Measurements from ENCODE around the gene TMEM135.

Gene TMEM135

GRCh38 chr11:87352759-87353707 lies 315.3 kb downstream of the TMEM135 start:
- DNase-seq (ENCODE audit: low read depth in 2 of 2) = peak; percentile 32 to 42

GRCh38 chr11:87353771-87354345 lies 316.1 kb downstream of the TMEM135 start:
- DNase-seq (ENCODE audit: low read depth in 2 of 2) = no peak

- DNase-seq (ENCODE audit: low read depth in 2 of 2) = no peak
Measured at GRCh38 chr11:87355596-87355995, 317.9 kb downstream of the TMEM135 start.

GRCh38 chr11:87356428-87356827 lies 318.7 kb downstream of the TMEM135 start:
- no peak for DNase-seq (ENCODE audit: low read depth in 2 of 2)

- no peak for DNase-seq (ENCODE audit: low read depth in 2 of 2)
Measured at GRCh38 chr11:87358461-87358860, 320.7 kb downstream of the TMEM135 start.

GRCh38 chr11:87359401-87359800 lies 321.7 kb downstream of the TMEM135 start:
- no peak for DNase-seq (ENCODE audit: low read depth in 2 of 2)

- DNase-seq (ENCODE audit: low read depth in 2 of 2) = no peak
Measured at GRCh38 chr11:87361891-87362290, 324.2 kb downstream of the TMEM135 start.

GRCh38 chr11:87366346-87366745 lies 328.6 kb downstream of the TMEM135 start:
- no peak for DNase-seq (ENCODE audit: low read depth in 2 of 2)

- no peak for DNase-seq (ENCODE audit: low read depth in 2 of 2)
Measured at GRCh38 chr11:87366763-87367405, 329.1 kb downstream of the TMEM135 start.

GRCh38 chr11:87368151-87368550 lies 330.4 kb downstream of the TMEM135 start:
- DNase-seq (ENCODE audit: low read depth in 2 of 2) = no peak

GRCh38 chr11:87368858-87369480 lies 331.2 kb downstream of the TMEM135 start:
- DNase-seq (ENCODE audit: low read depth in 2 of 2) = no peak

GRCh38 chr11:87369888-87370287 lies 332.2 kb downstream of the TMEM135 start:
- DNase-seq (ENCODE audit: low read depth in 2 of 2) = no peak

GRCh38 chr11:87372065-87372464 lies 334.3 kb downstream of the TMEM135 start:
- no peak for DNase-seq (ENCODE audit: low read depth in 2 of 2)
